Measurements from ENCODE around the gene KLHL40. TPM values are rescaled to one million over a fixed set of nuclear protein-coding genes. Genes with fewer than 3 reads are reported as not detected.

Gene KLHL40
- total and polyA plus RNA-seq, 9 donors = not detected

- WGBS, 3 donors = 88 to 89% (median 89%) methylated on average over 11 of the region's 11 CpGs
- DNase-seq = peak in 1 of 5 donors; percentile 5
- H3K27me3 ChIP-seq = no peaks in the 10 kb centered on the region
- H3K4me3 ChIP-seq = no peak overlapping the region
- peaks cover 4% of the 10 kb centered on the region for H3K4me1 ChIP-seq (ENCODE audit: insufficient read depth)
- H3K9me3 ChIP-seq = no peaks in the 10 kb centered on the region
- no peak overlapping the region for H3K27ac ChIP-seq
- no peak for TF ChIP-seq CTCF (IDR thresholded peaks at IDR 0.05)
- no peak for TF ChIP-seq EP300 (IDR thresholded peaks at IDR 0.05)
- TF ChIP-seq POLR2A (IDR thresholded peaks at IDR 0.05) = no peak
- H3K36me3 ChIP-seq = no peaks in the 10 kb centered on the region
- intact Hi-C loops (cut with DNase I) = no loop called here
These were observed 45.0 kb downstream of the KLHL40 start for GRCh38 chr3:42730294-42730693.

- no peaks in the 10 kb centered on the region for H3K27me3 ChIP-seq
- no peak overlapping the region for H3K27ac ChIP-seq
- no peaks in the 10 kb centered on the region for H3K9me3 ChIP-seq
- H3K4me3 ChIP-seq = no peak overlapping the region
- peaks cover 4% of the 10 kb centered on the region for H3K4me1 ChIP-seq (ENCODE audit: insufficient read depth)
- H3K36me3 ChIP-seq = no peaks in the 10 kb centered on the region
- TF ChIP-seq EP300 (IDR thresholded peaks at IDR 0.05) (no peak), POLR2A (IDR thresholded peaks at IDR 0.05) (no peak), CTCF (IDR thresholded peaks at IDR 0.05) (no peak)
- 79 to 94% (median 84%) methylated on average over 3 of the region's 3 CpGs for WGBS, 3 donors
- peak in 1 of 5 donors; percentile 1 for DNase-seq
- intact Hi-C loops (cut with DNase I) = no loop called here
These were observed 45.5 kb downstream of the KLHL40 start for GRCh38 chr3:42730706-42731420.

GRCh38 chr3:42731476-42732195 lies 46.3 kb downstream of the KLHL40 start:
- Histone ChIP-seq H3K4me1 (ENCODE audit: insufficient read depth) (peaks cover 4% of the 10 kb centered on the region), H3K27ac (no peak overlapping the region), H3K4me3 (no peak overlapping the region), H3K9me3 (no peaks in the 10 kb centered on the region), H3K36me3 (no peaks in the 10 kb centered on the region), H3K27me3 (no peaks in the 10 kb centered on the region)
- no peak for TF ChIP-seq CTCF (IDR thresholded peaks at IDR 0.05)
- intact Hi-C loops (cut with DNase I) = no loop called here
- 78 to 94% (median 88%) methylated on average over 6 of the region's 6 CpGs for WGBS, 3 donors
- peak in 1 of 5 donors; percentile 4 for DNase-seq

- DNase-seq = peak in 1 of 5 donors; percentile 8
- H3K36me3 ChIP-seq = no peaks in the 10 kb centered on the region
- no peaks in the 10 kb centered on the region for H3K9me3 ChIP-seq
- WGBS, 3 donors = 71 to 84% (median 77%) methylated on average over 4 of the region's 4 CpGs
- H3K4me3 ChIP-seq = no peak overlapping the region
- intact Hi-C loops (cut with DNase I) = no loop called here
- no peak overlapping the region for H3K27ac ChIP-seq
- H3K4me1 ChIP-seq (ENCODE audit: insufficient read depth) = peaks cover 4% of the 10 kb centered on the region
- no peaks in the 10 kb centered on the region for H3K27me3 ChIP-seq
- TF ChIP-seq EP300 (IDR thresholded peaks at IDR 0.05) (no peak), POLR2A (IDR thresholded peaks at IDR 0.05) (no peak), CTCF (IDR thresholded peaks at IDR 0.05) (no peak)
These were observed 47.0 kb downstream of the KLHL40 start for GRCh38 chr3:42732196-42732828.
